Trophoblast cell (in vitro differentiated cells and primary cell): ENCODE results near the gene RNF125.

Source experiments
- DNase-seq, 2 donors: peaks; one replicate each; pipeline ENCODE4 v3.0.0-alpha.2; 2016
- H2AFZ ChIP-seq: 2 replicates; pipeline ENCODE4 v1.6.1; 2013; ENCODE audit warnings: low read length, moderate library complexity, mild to moderate bottlenecking; ENCODE audit not compliant: insufficient read depth, poor library complexity
- H2AK5ac ChIP-seq: 2 replicates; pipeline ENCODE4 v1.6.1; 2013; ENCODE audit warnings: mild to moderate bottlenecking, low read length
- H2BK120ac ChIP-seq: 2 replicates; pipeline ENCODE4 v1.6.1; 2013; ENCODE audit warnings: low read length, mild to moderate bottlenecking, moderate library complexity; ENCODE audit not compliant: insufficient read depth, poor library complexity
- H2BK12ac ChIP-seq: 2 replicates; pipeline ENCODE4 v1.6.1; 2013; ENCODE audit warnings: mild to moderate bottlenecking, low read length, moderate library complexity
- H2BK5ac ChIP-seq: 2 replicates; pipeline ENCODE4 v1.6.1; 2013; ENCODE audit warnings: low read length, low read depth, moderate library complexity, mild to moderate bottlenecking; ENCODE audit not compliant: poor library complexity
- H3K14ac ChIP-seq: 2 replicates; pipeline ENCODE4 v1.6.1; 2013; ENCODE audit warnings: mild to moderate bottlenecking, low read length
- H3K18ac ChIP-seq: 2 replicates; pipeline ENCODE4 v1.6.1; 2013; ENCODE audit warnings: mild to moderate bottlenecking, low read length
- H3K23ac ChIP-seq: 2 replicates; pipeline ENCODE4 v1.6.1; 2013; ENCODE audit warnings: low read length
- H3K27ac ChIP-seq: 2 replicates; pipeline ENCODE4 v1.5.1; 2013; ENCODE audit warnings: low read depth, mild to moderate bottlenecking, inconsistent platforms, low read length, moderate library complexity
- H3K27me3 ChIP-seq: 2 replicates; pipeline ENCODE4 v1.6.1; 2013; ENCODE audit warnings: inconsistent platforms, mild to moderate bottlenecking, low read length, moderate library complexity; ENCODE audit not compliant: insufficient read depth
- H3K36me3 ChIP-seq, 2 experiments: 1 replicate in 1 of 2; 2 replicates in 1 of 2; pipeline ENCODE4 v1.6.1; 2013; ENCODE audit warnings: low read length in 2 of 2, mild to moderate bottlenecking in 2 of 2, moderate library complexity in 1 of 2; ENCODE audit not compliant: insufficient read depth in 2 of 2, control insufficient read depth in 1 of 2
- H3K4ac ChIP-seq: 2 replicates; pipeline ENCODE4 v1.6.1; 2013; ENCODE audit warnings: low read depth, mild to moderate bottlenecking, low read length, moderate library complexity
- H3K4me1 ChIP-seq, 2 experiments: 1 replicate in 1 of 2; 2 replicates in 1 of 2; pipeline ENCODE4 v1.6.1; 2013; ENCODE audit warnings: low read length in 2 of 2, mild to moderate bottlenecking in 2 of 2, moderate library complexity in 1 of 2; ENCODE audit not compliant: insufficient read depth in 2 of 2, control insufficient read depth in 1 of 2
- H3K4me2 ChIP-seq: 2 replicates; pipeline ENCODE4 v1.6.1; 2013; ENCODE audit warnings: inconsistent platforms, mild to moderate bottlenecking, low read length, moderate library complexity
- H3K4me3 ChIP-seq: 2 replicates; pipeline ENCODE4 v1.5.1; 2013; ENCODE audit warnings: mild to moderate bottlenecking, low read depth, low read length, inconsistent platforms
- H3K79me1 ChIP-seq: one replicate; pipeline ENCODE4 v1.6.1; 2013; ENCODE audit warnings: low read length
- H3K79me2 ChIP-seq: 2 replicates; pipeline ENCODE4 v1.6.1; 2013; ENCODE audit warnings: low read length, mild to moderate bottlenecking; ENCODE audit not compliant: control insufficient read depth, insufficient read depth, poor library complexity
- H3K9ac ChIP-seq: 2 replicates; pipeline ENCODE4 v1.6.1; 2013; ENCODE audit warnings: mild to moderate bottlenecking, low read length
- H3K9me3 ChIP-seq: 2 replicates; pipeline ENCODE4 v1.6.1; 2013; ENCODE audit warnings: low read depth, mild to moderate bottlenecking, control low read depth, inconsistent platforms, low read length; ENCODE audit not compliant: insufficient read depth
- H4K12ac ChIP-seq: 2 replicates; pipeline ENCODE4 v1.6.1; 2013; ENCODE audit warnings: low read depth, mild to moderate bottlenecking, low read length, moderate library complexity
- H4K8ac ChIP-seq: 2 replicates; pipeline ENCODE4 v1.6.1; 2013; ENCODE audit warnings: low read depth, mild to moderate bottlenecking, low read length, moderate library complexity
- H4K91ac ChIP-seq: one replicate; pipeline ENCODE4 v1.6.1; 2013; ENCODE audit warnings: low read depth, mild to moderate bottlenecking, low read length, moderate library complexity
- WGBS: extraction: QIAGEN DNeasy Blood & Tissue Kit; methylation state at CpG from one replicate; pipeline ENCODE4 v1.1.7; 2013; ENCODE audit warnings: missing lambda C conversion rate; ENCODE audit not compliant: insufficient read length, insufficient coverage; ENCODE audit errors: extremely low coverage; 5-methylcytosine and 5-hydroxymethylcytosine counted together

Gene RNF125

GRCh38 chr18:32112826-32113225 is 94.2 kb downstream of the RNF125 start:
- no peak overlapping the region for H3K23ac ChIP-seq
- no peaks in the 10 kb centered on the region for H3K9me3 ChIP-seq
- no peak overlapping the region for H3K4me2 ChIP-seq
- no peak overlapping the region for H2BK12ac ChIP-seq
- H3K27ac ChIP-seq, result no peak overlapping the region
- no peak overlapping the region for H3K4ac ChIP-seq
- H3K18ac ChIP-seq, result no peak overlapping the region
- H4K12ac ChIP-seq, result no peak overlapping the region
- no peaks in the 10 kb centered on the region for H3K79me1 ChIP-seq
- no peak overlapping the region for H2BK5ac ChIP-seq
- H3K14ac ChIP-seq, result no peak overlapping the region
- H3K79me2 ChIP-seq, result no peaks in the 10 kb centered on the region
- H3K4me1 ChIP-seq, result no peaks in the 10 kb centered on the region
- no peak overlapping the region for H4K8ac ChIP-seq
- H2BK120ac ChIP-seq, result no peak overlapping the region
- H4K91ac ChIP-seq, result no peak overlapping the region
- H3K4me3 ChIP-seq, result no peak overlapping the region
- peaks cover 3 to 5% of the 10 kb centered on the region in 2 experiments for H3K36me3 ChIP-seq
- no CpG with 5 or more reads among the region's 4 CpGs for WGBS
- H3K9ac ChIP-seq, result no peak overlapping the region
- H2AK5ac ChIP-seq, result no peak overlapping the region
- H2AFZ ChIP-seq, result no peak overlapping the region
- DNase-seq, result no peak
- no peaks in the 10 kb centered on the region for H3K27me3 ChIP-seq

DNA sequence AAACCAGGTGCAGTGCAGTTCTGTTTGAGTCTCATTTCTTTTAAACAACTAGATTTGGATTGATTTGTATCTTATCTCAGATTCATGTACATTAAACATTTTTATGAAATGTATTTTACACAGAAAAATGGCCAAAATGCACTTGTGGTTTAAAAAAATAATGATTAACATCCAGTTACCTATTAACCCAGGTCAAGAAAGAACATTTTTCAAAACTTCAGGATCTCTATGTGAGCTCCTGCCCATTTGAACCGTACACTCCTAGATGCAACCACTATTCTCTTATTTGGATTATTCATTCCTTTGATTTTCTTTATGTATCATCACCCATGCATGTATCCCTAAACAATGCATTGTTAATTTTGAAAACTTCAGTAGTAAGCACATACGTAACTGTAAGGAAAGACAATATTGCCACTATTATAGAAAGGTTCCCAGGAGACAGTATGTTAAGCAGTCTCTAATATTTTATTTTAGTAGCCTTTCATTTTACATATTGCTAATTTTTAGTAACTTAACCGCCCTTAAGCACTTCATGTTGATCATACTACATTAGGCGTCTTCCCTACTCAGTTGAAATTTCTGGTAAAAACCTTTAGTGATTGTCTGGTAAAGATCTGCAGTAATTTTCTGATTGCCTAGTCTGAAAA is 95.8 kb downstream of the RNF125 start:
- H2AFZ ChIP-seq, result no peak overlapping the region
- no peak overlapping the region for H2BK120ac ChIP-seq
- H2BK5ac ChIP-seq, result no peak overlapping the region
- no peak overlapping the region for H3K4me2 ChIP-seq
- H3K14ac ChIP-seq, result no peak overlapping the region
- no peak overlapping the region for H3K4me3 ChIP-seq
- H3K9ac ChIP-seq, result no peak overlapping the region
- peaks cover 3 to 6% of the 10 kb centered on the region in 2 experiments for H3K36me3 ChIP-seq
- H3K79me2 ChIP-seq, result no peaks in the 10 kb centered on the region
- H2AK5ac ChIP-seq, result no peak overlapping the region
- no peak overlapping the region for H3K23ac ChIP-seq
- no peak overlapping the region for H3K18ac ChIP-seq
- WGBS, result no CpG with 5 or more reads among the region's 4 CpGs
- DNase-seq, result no peak
- no peaks in the 10 kb centered on the region for H3K79me1 ChIP-seq
- no peak overlapping the region for H3K27ac ChIP-seq
- no peak overlapping the region for H3K4ac ChIP-seq
- H3K4me1 ChIP-seq, result no peaks in the 10 kb centered on the region
- no peak overlapping the region for H4K91ac ChIP-seq
- no peak overlapping the region for H4K8ac ChIP-seq
- H3K27me3 ChIP-seq, result no peaks in the 10 kb centered on the region
- H4K12ac ChIP-seq, result no peak overlapping the region
- no peak overlapping the region for H2BK12ac ChIP-seq
- H3K9me3 ChIP-seq, result no peaks in the 10 kb centered on the region

DNA sequence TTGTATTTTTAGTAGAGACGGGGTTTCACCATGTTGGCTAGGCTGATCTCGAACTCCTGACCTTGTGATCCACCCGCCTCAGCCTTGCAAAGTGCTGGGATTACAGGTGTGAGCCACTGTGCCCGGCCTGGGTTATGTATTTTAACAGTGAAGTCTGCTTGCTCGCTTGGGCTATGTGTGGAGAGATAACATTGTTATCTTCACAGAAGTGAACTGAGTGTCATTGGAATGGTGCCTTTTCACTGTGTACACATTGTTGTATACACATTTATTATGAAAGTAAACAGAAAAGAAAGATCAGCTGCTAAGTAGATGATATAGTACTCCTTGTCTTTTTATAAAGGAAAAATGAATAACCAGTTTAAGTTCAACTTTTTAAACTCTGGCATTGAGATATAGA is 103.4 kb downstream of the RNF125 start:
- no peak for DNase-seq
- peaks cover 0 to 1% of the 10 kb centered on the region in 2 experiments for H3K36me3 ChIP-seq
- no peak overlapping the region for H4K8ac ChIP-seq
- no peak overlapping the region for H3K9ac ChIP-seq
- no peak overlapping the region for H3K4me2 ChIP-seq
- H3K4me1 ChIP-seq, result no peaks in the 10 kb centered on the region
- no peaks in the 10 kb centered on the region for H3K79me1 ChIP-seq
- no peaks in the 10 kb centered on the region for H3K27me3 ChIP-seq
- no CpG with 5 or more reads among the region's 5 CpGs for WGBS
- H4K12ac ChIP-seq, result no peak overlapping the region
- no peak overlapping the region for H3K27ac ChIP-seq
- no peak overlapping the region for H3K18ac ChIP-seq
- no peak overlapping the region for H2BK5ac ChIP-seq
- no peaks in the 10 kb centered on the region for H3K79me2 ChIP-seq
- H2AK5ac ChIP-seq, result no peak overlapping the region
- H2BK12ac ChIP-seq, result no peak overlapping the region
- H3K23ac ChIP-seq, result no peak overlapping the region
- no peak overlapping the region for H4K91ac ChIP-seq
- H3K9me3 ChIP-seq, result no peaks in the 10 kb centered on the region
- H2BK120ac ChIP-seq, result no peak overlapping the region
- no peak overlapping the region for H3K4ac ChIP-seq
- no peak overlapping the region for H3K4me3 ChIP-seq
- no peak overlapping the region for H3K14ac ChIP-seq
- no peak overlapping the region for H2AFZ ChIP-seq
